ENCODE data around the gene TEK. TPM values are rescaled to one million over a fixed set of nuclear protein-coding genes. Genes with fewer than 3 reads are reported as not detected.
"Not testable (repeated sequence)": the region's sequence is repeated elsewhere in the genome, so short reads cannot be mapped to it uniquely, and the experiment has no call there.

Gene TEK
- total RNA-seq, 2 donors from 2014 or later: 4.6 to 4.9 TPM

DNA sequence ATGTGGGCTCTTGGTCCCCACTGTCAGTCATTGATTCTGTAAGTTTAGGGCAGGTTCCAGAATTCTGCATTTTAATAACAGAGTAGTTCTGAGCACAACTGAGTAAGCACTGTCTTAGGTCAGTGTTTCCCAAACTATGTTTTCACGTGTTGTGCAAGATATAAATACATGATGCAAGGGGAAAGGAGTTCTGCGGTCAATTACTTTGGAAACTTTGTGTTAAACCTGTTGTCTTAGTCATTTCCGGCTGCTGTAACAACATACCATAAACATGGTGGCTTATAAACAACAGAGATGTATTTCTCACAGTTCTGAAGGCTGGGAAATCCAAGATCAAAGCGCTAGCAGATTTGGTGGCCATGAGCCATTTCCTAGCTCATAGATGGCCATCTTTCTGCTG, 118.2 kb downstream of the TEK start:
- DNase-seq (no peak), ATAC-seq (no peak)
- no peaks in the 10 kb centered on the region for H3K36me3 ChIP-seq (replicated peaks in 1 of 2; ENCODE audit: insufficient read depth in 1 of 2, low read depth in 2 of 2)
- H3K4me1 ChIP-seq: no peaks in the 10 kb centered on the region
- H3K4me3 ChIP-seq: no peak overlapping the region
- H3K9me3 ChIP-seq: no peaks in the 10 kb centered on the region
- 58 to 86% methylated on average over 4 of the region's 4 CpGs for WGBS, 2 donors
- intact Hi-C loops (cut with DNase I): no loop called here
- no peak overlapping the region for H3K27ac ChIP-seq
- no peaks in the 10 kb centered on the region for H3K27me3 ChIP-seq
- TF ChIP-seq, protein P1, sequence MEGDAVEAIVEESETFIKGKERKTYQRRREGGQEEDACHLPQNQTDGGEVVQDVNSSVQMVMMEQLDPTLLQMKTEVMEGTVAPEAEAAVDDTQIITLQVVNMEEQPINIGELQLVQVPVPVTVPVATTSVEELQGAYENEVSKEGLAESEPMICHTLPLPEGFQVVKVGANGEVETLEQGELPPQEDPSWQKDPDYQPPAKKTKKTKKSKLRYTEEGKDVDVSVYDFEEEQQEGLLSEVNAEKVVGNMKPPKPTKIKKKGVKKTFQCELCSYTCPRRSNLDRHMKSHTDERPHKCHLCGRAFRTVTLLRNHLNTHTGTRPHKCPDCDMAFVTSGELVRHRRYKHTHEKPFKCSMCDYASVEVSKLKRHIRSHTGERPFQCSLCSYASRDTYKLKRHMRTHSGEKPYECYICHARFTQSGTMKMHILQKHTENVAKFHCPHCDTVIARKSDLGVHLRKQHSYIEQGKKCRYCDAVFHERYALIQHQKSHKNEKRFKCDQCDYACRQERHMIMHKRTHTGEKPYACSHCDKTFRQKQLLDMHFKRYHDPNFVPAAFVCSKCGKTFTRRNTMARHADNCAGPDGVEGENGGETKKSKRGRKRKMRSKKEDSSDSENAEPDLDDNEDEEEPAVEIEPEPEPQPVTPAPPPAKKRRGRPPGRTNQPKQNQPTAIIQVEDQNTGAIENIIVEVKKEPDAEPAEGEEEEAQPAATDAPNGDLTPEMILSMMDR (IDR thresholded peaks at IDR 0.05): no peak
- TF ChIP-seq POLR2A (IDR thresholded peaks at IDR 0.05): no peak

DNA sequence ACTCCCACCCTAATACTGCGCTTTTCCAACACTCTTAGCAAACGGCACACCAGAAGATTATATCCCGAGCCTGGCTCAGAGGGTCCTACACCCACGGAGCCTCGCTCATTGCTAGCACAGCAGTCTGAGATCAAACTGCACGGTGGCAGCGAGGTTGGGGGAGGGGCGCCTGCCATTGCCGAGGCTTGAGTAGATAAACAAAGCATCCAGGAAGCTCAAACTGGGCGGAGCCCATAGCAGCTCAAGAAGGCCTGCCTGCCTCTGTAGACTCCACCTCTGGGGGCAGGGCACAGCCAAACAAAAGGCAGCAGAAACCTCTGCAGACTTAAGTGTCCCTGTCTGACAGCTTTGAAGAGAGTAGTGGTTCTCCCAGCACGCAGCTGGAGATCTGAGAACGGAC, 130.6 kb downstream of the TEK start:
- H3K27ac ChIP-seq; DNase-seq; ATAC-seq; H3K36me3 ChIP-seq (replicated peaks in 1 of 2; ENCODE audit: insufficient read depth in 1 of 2, low read depth in 2 of 2); H3K27me3 ChIP-seq; H3K4me3 ChIP-seq; intact Hi-C loops (cut with DNase I); H3K9me3 ChIP-seq; H3K4me1 ChIP-seq: not testable (repeated sequence)
- 69 to 72% methylated on average over 10 to 12 of the region's 12 CpGs for WGBS, 2 donors

DNA sequence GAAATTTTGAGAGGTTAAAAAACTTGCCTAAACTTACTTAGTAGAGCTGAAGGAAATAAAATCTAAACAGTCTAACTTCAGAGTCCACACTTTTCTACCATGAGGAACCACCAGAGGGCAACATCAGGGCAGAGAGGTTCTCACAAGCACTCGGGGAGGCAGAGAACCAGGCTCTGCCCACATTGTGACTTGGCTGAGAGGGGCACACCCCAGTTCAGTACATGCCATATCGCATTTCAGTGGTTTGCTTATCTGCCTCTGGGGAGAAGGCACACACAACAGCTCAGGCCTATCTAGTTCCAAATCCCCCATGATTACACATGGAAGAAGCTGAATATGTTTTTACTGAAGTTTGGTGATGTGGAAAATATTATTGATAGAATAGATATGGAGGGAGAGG, 138.7 kb downstream of the TEK start:
- 0 to 6% methylated on average over 2 of the region's 2 CpGs for WGBS, 2 donors
- ATAC-seq: peak; percentile 45
- Histone ChIP-seq H3K27ac (no peak overlapping the region), H3K36me3 (replicated peaks in 1 of 2; ENCODE audit: insufficient read depth in 1 of 2, low read depth in 2 of 2) (no peaks in the 10 kb centered on the region), H3K27me3 (no peaks in the 10 kb centered on the region), H3K4me1 (no peaks in the 10 kb centered on the region), H3K4me3 (no peak overlapping the region), H3K9me3 (no peaks in the 10 kb centered on the region)
- DNase-seq: peak; percentile 23 to 46 (median 40)
- intact Hi-C loops (cut with DNase I): no loop called here
- TF ChIP-seq, protein P1 (IDR thresholded peaks at IDR 0.05): peak in 6 of 7 experiments; percentile 36 to 46 (median 43)
- TF ChIP-seq POLR2A (IDR thresholded peaks at IDR 0.05): no peak

DNA sequence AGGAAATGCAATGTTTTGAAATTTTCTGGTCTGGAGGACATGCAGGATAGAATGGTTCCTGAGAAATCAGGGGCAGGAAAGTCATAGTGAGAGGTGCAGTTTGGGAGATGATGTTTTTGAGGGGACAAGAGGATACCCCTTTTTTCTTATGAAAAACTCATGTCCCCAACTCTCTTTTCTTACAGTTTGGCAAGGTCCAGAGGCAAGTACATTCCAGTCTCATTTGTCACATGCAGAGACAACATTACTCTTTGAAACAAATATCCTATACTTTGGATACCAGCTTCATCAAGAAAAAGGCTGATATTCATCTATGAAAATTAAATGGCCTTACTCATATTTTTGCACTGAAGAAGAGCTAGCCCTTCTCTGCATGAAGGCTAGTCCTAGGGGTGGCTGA, 139.7 kb downstream of the TEK start:
- Histone ChIP-seq H3K4me1 (no peaks in the 10 kb centered on the region), H3K36me3 (replicated peaks in 1 of 2; ENCODE audit: insufficient read depth in 1 of 2, low read depth in 2 of 2) (no peaks in the 10 kb centered on the region), H3K9me3 (no peaks in the 10 kb centered on the region), H3K4me3 (no peak overlapping the region), H3K27me3 (no peaks in the 10 kb centered on the region), H3K27ac (no peak overlapping the region)
- intact Hi-C loops (cut with DNase I): no loop called here
- TF ChIP-seq, protein P1 (IDR thresholded peaks at IDR 0.05): no peak
- no peak for TF ChIP-seq POLR2A (IDR thresholded peaks at IDR 0.05)
- DNase-seq: no peak
- no peak for ATAC-seq

DNA sequence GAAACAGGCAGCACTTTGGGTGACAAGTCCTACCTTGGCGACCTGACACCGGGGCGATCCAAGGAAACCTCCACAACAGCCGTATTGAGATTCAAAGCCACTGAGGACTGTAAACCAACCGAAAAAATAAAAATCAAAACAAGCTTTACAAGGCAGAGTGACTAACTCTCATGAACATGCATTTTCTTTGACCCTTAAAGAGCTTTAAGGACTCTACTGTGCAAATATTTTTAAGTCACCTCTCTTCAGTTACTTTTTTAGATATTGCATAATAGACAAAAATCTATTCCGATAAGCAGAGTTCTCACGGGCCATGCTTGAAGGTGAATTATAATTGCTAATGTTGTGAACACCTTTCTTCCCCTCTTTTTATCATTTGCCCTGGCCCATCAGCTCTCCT, 149.6 kb downstream of the TEK start:
- intact Hi-C loops (cut with DNase I): no loop called here
- Histone ChIP-seq H3K27ac (no peak overlapping the region), H3K4me3 (no peak overlapping the region), H3K4me1 (no peaks in the 10 kb centered on the region), H3K36me3 (replicated peaks in 1 of 2; ENCODE audit: insufficient read depth in 1 of 2, low read depth in 2 of 2) (no peaks in the 10 kb centered on the region), H3K9me3 (no peaks in the 10 kb centered on the region), H3K27me3 (no peaks in the 10 kb centered on the region)
- DNase-seq (no peak), ATAC-seq (no peak)
- 79 to 86% methylated on average over 7 of the region's 7 CpGs for WGBS, 2 donors
- TF ChIP-seq POLR2A (IDR thresholded peaks at IDR 0.05): no peak

DNA sequence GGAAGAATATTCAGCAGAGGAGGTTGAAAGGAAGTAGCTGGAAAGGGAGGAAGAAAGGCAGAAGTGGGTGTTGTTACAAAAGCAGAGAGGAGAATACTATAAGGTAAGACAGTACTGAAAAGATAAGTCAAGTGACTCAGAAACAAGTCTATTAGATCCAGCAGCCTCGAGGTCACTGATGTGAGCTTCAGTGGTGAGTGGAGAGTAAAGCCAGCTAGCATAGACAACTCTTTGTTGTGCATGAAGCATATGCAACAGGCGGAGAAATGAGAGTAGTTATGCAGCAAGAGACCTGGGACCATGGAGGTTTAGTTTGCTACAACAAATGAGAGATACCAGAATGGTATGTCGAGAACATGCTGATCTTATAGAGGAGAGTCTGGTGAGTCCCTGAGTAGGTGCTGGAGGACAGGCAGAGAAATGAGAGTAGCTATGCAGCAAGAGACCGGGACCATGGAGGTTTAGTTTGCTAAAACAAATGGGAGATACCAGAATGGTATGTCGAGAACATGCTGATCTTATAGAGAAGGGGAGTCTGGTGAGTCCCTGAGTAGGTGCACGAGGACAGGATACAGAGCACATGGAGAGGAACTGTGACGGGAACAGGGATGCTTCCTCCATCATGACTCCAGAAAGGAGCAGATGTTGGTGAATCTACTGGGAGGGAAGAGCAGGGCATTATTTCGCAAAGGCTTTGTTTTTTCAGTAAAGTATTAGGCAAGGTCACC, 151.9 kb downstream of the TEK start:
- intact Hi-C loops (cut with DNase I): no loop called here
- Histone ChIP-seq H3K27ac (no peak overlapping the region), H3K9me3 (no peaks in the 10 kb centered on the region), H3K4me1 (no peaks in the 10 kb centered on the region), H3K36me3 (replicated peaks in 1 of 2; ENCODE audit: insufficient read depth in 1 of 2, low read depth in 2 of 2) (no peaks in the 10 kb centered on the region), H3K27me3 (no peaks in the 10 kb centered on the region), H3K4me3 (no peak overlapping the region)
- DNase-seq (no peak), ATAC-seq (no peak)
- TF ChIP-seq, protein P1 (IDR thresholded peaks at IDR 0.05): no peak
- no peak for TF ChIP-seq POLR2A (IDR thresholded peaks at IDR 0.05)
- WGBS, 2 donors: 68 to 75% methylated on average over 8 of the region's 8 CpGs
